ENCODE data around the gene SYCP2L. TPM values are rescaled to one million over a fixed set of nuclear protein-coding genes. Genes with fewer than 3 reads are reported as not detected.
"Not testable (repeated sequence)": the region's sequence is repeated elsewhere in the genome, so short reads cannot be mapped to it uniquely, and the experiment has no call there.

Gene SYCP2L
- total RNA-seq, 2 donors from 2014 or later: 0.63 to 1.4 TPM

DNA sequence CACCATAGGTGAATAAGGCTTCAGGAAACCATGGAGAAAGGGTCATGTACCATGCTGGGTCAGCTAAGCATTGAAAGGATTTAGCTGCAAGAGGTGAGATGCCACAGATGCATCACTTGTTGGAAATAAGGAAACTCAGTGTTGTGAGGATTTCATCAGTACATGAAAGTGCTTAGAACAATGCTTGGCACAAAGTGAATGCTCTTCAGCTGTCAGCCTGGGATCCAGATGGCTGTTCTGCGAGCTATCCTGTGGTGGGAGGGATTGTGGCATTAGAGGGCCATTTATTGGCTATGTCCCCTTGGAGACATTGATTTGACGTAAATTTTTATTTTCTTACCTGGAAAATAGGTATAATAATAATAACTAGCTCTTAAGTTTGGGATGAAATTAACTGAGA is 104.3 kb downstream of the SYCP2L start:
- Histone ChIP-seq H3K36me3 (no peaks in the 10 kb centered on the region), H3K27ac (no peak overlapping the region), H3K9me3 (no peaks in the 10 kb centered on the region), H3K27me3 (replicated peaks; ENCODE audit: insufficient read depth) (no peaks in the 10 kb centered on the region), H3K4me1 (ENCODE audit: control insufficient read depth in 1 of 2, low read depth in 2 of 2) (no peaks in the 10 kb centered on the region), H3K4me3 (no peak overlapping the region)
- no peak for ATAC-seq (ENCODE audit: insufficient number of reproducible peaks, low FRiP score, low read depth)
- DNase-seq (ENCODE audit: low spot score): no peak
- TF ChIP-seq, protein P1, sequence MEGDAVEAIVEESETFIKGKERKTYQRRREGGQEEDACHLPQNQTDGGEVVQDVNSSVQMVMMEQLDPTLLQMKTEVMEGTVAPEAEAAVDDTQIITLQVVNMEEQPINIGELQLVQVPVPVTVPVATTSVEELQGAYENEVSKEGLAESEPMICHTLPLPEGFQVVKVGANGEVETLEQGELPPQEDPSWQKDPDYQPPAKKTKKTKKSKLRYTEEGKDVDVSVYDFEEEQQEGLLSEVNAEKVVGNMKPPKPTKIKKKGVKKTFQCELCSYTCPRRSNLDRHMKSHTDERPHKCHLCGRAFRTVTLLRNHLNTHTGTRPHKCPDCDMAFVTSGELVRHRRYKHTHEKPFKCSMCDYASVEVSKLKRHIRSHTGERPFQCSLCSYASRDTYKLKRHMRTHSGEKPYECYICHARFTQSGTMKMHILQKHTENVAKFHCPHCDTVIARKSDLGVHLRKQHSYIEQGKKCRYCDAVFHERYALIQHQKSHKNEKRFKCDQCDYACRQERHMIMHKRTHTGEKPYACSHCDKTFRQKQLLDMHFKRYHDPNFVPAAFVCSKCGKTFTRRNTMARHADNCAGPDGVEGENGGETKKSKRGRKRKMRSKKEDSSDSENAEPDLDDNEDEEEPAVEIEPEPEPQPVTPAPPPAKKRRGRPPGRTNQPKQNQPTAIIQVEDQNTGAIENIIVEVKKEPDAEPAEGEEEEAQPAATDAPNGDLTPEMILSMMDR (IDR thresholded peaks at IDR 0.05): no peak

DNA sequence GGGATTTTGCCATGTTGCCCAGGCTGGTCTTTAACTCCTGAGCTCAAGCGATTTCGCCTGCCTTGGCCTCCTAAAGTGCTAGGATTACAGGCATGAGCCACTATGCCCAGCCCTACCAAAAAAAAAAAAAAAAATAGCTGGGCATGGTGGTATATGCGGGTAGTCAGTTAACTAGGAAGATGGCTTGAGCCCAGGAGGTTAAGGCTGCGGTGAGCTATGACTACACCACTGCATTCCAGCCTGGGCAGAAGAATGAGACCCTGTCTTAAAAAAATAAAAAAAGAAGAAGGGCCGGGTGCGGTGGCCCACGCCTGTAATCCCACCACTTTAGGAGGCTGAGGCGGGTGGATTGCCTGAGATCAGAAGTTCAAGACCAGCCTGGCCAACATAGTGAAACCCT is 107.0 kb downstream of the SYCP2L start:
- Histone ChIP-seq H3K4me1 (ENCODE audit: control insufficient read depth in 1 of 2, low read depth in 2 of 2) (no peaks in the 10 kb centered on the region), H3K9me3 (no peaks in the 10 kb centered on the region), H3K27ac (no peak overlapping the region), H3K4me3 (no peak overlapping the region), H3K27me3 (replicated peaks; ENCODE audit: insufficient read depth) (no peaks in the 10 kb centered on the region), H3K36me3 (no peaks in the 10 kb centered on the region)
- DNase-seq (ENCODE audit: low spot score): no peak
- TF ChIP-seq, protein P1 (IDR thresholded peaks at IDR 0.05): no peak
- ATAC-seq (ENCODE audit: insufficient number of reproducible peaks, low FRiP score, low read depth): no peak

DNA sequence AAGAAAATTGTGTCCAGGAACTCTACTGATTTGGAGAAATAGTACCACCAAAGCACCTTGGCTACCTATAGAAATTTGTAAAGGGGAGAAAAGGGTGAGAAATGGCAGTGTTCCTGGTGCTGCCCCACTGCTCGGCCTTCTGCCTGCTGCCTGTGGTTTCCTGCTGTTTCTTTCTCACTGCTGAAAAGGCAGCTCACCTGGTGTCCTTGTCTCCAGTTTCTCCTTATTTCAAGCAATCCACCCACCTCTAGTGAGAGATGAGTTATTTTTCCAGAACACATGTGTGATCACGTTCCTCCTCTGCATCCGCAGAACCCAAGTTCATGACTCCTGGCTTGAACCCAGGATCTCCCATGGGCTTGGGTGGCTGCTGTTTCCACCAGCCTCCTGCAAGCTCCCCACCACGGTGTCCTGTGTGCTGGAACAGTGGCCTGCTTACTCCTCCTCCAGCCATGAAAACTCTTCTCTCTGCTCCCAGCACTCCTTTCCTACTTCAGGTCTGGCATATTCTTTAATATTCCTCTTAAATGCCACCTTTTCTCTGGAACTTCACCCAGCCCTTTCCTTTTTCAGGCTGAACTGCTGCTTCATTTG is 108.4 kb downstream of the SYCP2L start:
- no peaks in the 10 kb centered on the region for H3K36me3 ChIP-seq
- H3K4me1 ChIP-seq (ENCODE audit: control insufficient read depth in 1 of 2, low read depth in 2 of 2): peaks cover 3 to 8% of the 10 kb centered on the region in 2 donors
- TF ChIP-seq, protein P1 (IDR thresholded peaks at IDR 0.05): no peak
- ATAC-seq (ENCODE audit: insufficient number of reproducible peaks, low FRiP score, low read depth): no peak
- DNase-seq (ENCODE audit: low spot score): no peak
- no peak overlapping the region for H3K4me3 ChIP-seq
- no peak overlapping the region for H3K27ac ChIP-seq
- H3K27me3 ChIP-seq (replicated peaks; ENCODE audit: insufficient read depth): no peaks in the 10 kb centered on the region
- no peaks in the 10 kb centered on the region for H3K9me3 ChIP-seq

DNA sequence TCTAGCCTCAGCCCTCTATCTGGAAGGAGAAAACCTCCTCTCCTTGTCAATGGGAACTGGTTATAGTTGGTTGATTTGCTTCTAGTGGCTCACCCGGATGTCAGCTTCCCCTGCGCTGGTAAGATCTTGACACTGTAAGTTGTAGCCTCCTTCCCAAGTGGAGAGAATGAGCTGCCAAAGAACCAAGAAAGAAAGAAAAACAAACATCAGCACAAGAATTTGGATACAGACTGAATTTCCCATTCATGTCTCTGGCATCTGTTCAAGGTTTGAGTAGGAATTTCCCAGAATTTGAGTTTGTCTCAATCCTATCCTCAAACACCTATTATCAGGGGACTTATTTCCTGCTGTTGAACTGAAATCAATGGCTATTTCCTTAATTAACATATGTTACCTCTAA is 113.1 kb downstream of the SYCP2L start:
- H3K27ac ChIP-seq: no peak overlapping the region
- H3K4me3 ChIP-seq: no peak overlapping the region
- peaks cover 3 to 8% of the 10 kb centered on the region in 2 donors for H3K4me1 ChIP-seq (ENCODE audit: control insufficient read depth in 1 of 2, low read depth in 2 of 2)
- TF ChIP-seq, protein P1 (IDR thresholded peaks at IDR 0.05): no peak
- H3K27me3 ChIP-seq (replicated peaks; ENCODE audit: insufficient read depth): no peaks in the 10 kb centered on the region
- H3K9me3 ChIP-seq: no peaks in the 10 kb centered on the region
- DNase-seq (ENCODE audit: low spot score): no peak
- H3K36me3 ChIP-seq: no peaks in the 10 kb centered on the region
- no peak for ATAC-seq (ENCODE audit: insufficient number of reproducible peaks, low FRiP score, low read depth)

DNA sequence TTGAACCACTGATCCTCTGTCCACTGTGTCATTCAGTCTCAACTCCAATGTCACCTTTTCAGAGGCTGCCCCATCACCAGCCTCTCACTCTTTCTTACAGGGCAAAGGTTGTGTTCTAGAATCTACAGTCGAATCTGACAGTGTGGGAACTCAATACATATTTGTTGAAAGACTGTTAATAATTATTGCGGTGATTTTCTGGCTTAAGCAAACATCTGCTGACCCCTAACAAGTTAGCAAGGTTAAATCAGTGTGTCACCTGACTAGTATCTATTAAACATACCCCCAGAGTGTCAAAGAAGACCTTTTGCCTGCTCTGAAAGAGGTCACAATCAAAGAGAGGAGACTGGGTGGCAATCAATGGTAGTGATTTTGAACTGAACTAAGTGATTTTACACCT is 115.3 kb downstream of the SYCP2L start:
- no peaks in the 10 kb centered on the region for H3K36me3 ChIP-seq
- DNase-seq (ENCODE audit: low spot score) (no peak), ATAC-seq (ENCODE audit: insufficient number of reproducible peaks, low FRiP score, low read depth) (no peak)
- H3K9me3 ChIP-seq: no peaks in the 10 kb centered on the region
- peaks cover 3 to 8% of the 10 kb centered on the region in 2 donors for H3K4me1 ChIP-seq (ENCODE audit: control insufficient read depth in 1 of 2, low read depth in 2 of 2)
- no peak overlapping the region for H3K27ac ChIP-seq
- H3K27me3 ChIP-seq (replicated peaks; ENCODE audit: insufficient read depth): no peaks in the 10 kb centered on the region
- TF ChIP-seq, protein P1 (IDR thresholded peaks at IDR 0.05): no peak
- no peak overlapping the region for H3K4me3 ChIP-seq

DNA sequence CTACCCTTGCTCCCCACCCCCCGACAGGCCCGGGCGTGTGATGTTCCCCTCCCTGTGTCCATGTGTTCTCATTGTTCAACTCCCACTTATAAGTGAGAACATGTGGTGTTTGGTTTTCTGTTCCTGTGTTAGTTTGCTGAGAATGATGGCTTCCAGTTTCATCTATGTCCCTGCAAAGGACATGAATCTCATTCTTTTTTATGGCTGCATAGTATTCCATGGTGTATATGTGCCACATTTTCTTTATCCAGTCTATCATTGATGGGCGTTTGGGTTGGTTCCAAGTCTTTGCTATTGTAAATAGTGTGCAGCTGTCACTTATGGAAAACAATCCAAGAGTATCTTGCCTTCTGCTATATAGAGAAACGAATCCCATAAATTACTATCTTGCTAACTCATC is 116.4 kb downstream of the SYCP2L start:
- H3K27ac ChIP-seq; H3K4me1 ChIP-seq (ENCODE audit: control insufficient read depth in 1 of 2, low read depth in 2 of 2); H3K4me3 ChIP-seq; H3K36me3 ChIP-seq; H3K27me3 ChIP-seq (replicated peaks; ENCODE audit: insufficient read depth); H3K9me3 ChIP-seq; DNase-seq (ENCODE audit: low spot score); ATAC-seq (ENCODE audit: insufficient number of reproducible peaks, low FRiP score, low read depth): not testable (repeated sequence)
